MM.1S (cell line): Measurements from ENCODE around the gene GYS1.

Experiments used
- EZH2 ChIP-seq: fragments of 300-600 bp; sonication (generic); optimal IDR thresholded peaks from 2 replicates; pipeline ENCODE3; 2017; ENCODE audit warnings: low read depth, mild to moderate bottlenecking, antibody characterized with exemption, low read length, mixed read lengths
- EZH2phosphoT487 ChIP-seq: fragments of 300-600 bp; sonication (generic); IDR thresholded peaks from 2 replicates; pipeline ENCODE4 v1.6.1; 2018; ENCODE audit warnings: antibody characterized with exemption, low read length
- TF ChIP-seq, protein P1 (sequence below): fragments of 300-600 bp; sonication (generic); IDR thresholded peaks from 2 replicates; pipeline ENCODE4 v1.5.1; 2016; ENCODE audit warnings: antibody characterized with exemption, low read length, mixed read lengths

DNA sequence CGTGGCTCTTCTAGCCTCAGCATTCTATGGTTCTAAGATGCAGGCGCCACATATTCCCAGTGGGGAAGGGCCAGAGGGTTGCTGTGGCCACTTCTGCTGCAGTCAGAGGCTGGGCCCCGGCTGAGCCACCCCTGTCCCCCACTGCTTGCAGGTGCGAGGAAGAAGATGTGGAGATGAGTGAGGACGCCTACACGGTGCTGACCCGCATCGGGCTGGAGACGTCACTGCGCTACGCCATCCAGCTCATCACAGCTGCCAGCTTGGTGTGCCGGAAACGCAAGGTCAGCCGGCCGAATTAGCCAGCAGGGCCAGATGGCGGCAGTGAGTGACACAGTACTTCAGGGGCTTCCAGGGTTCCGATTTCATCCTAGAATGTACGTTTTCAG lies 21.8 kb upstream of the GYS1 start:
- TF ChIP-seq, protein P1, sequence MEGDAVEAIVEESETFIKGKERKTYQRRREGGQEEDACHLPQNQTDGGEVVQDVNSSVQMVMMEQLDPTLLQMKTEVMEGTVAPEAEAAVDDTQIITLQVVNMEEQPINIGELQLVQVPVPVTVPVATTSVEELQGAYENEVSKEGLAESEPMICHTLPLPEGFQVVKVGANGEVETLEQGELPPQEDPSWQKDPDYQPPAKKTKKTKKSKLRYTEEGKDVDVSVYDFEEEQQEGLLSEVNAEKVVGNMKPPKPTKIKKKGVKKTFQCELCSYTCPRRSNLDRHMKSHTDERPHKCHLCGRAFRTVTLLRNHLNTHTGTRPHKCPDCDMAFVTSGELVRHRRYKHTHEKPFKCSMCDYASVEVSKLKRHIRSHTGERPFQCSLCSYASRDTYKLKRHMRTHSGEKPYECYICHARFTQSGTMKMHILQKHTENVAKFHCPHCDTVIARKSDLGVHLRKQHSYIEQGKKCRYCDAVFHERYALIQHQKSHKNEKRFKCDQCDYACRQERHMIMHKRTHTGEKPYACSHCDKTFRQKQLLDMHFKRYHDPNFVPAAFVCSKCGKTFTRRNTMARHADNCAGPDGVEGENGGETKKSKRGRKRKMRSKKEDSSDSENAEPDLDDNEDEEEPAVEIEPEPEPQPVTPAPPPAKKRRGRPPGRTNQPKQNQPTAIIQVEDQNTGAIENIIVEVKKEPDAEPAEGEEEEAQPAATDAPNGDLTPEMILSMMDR = no peak
- TF ChIP-seq EZH2 (no peak), EZH2phosphoT487 (no peak)
